ENCODE measurements around the gene CTSZ. TPM values are rescaled to one million over a fixed set of nuclear protein-coding genes. Genes with fewer than 3 reads are reported as not detected.

CTSZ gene
- total and polyA plus RNA-seq, 11 donors: 92.2 to 482 (median 130) TPM

DNA sequence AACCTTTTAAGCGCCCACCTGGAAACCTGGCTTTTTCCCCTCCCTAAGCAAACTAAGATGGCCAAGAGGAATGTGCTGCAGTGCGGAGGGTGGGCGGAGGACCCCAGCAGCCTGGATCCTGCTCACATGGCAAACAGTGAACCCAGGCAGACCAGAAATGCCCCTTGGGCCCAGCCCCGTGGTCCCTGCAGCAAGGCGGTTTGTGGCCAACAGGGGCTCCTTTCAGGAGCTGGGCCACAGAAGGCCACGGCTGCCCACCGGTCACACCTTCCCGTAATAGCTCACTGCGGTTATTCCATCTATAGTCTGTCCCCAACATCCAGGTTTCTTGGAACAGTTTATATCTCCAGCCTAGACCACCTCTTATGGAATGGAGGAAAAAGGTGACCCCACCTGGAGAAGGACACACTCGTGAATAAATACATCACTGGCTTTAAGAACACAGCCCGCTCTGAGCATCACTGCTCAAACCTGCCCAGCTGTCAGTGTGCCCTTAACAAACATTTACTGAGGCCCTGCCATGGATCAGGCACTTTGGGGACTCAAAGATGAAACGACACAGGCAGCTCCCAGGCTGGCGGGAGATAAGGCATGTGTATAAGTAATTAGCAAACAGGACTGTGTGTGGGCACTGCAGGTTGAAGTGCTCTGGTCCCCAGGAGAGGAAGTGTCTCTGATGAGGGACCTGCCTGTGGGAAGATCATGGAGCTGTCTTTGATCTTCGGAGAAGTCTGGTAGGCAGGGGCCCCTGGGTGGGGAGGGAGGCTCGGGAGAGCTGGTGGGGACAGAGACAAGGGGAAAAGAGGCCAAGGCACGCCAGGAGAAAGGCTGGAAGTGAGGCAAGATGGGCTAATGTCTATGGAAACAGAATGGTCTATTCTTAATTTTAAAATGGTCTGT is 9.0 kb upstream of the CTSZ start:
- intact Hi-C loops (cut with DNase I): loop anchor here in 1 of 10 donors (2.0 kb wide), 1 partner anchor 15 kb away; no protein-coding TSS in a partner anchor
- DNase-seq (no peak), ATAC-seq (no peak)
- H3K27me3 ChIP-seq: no peaks in the 10 kb centered on the region
- no peak for TF ChIP-seq POLR2A (IDR thresholded peaks at IDR 0.05)
- TF ChIP-seq, protein P1, sequence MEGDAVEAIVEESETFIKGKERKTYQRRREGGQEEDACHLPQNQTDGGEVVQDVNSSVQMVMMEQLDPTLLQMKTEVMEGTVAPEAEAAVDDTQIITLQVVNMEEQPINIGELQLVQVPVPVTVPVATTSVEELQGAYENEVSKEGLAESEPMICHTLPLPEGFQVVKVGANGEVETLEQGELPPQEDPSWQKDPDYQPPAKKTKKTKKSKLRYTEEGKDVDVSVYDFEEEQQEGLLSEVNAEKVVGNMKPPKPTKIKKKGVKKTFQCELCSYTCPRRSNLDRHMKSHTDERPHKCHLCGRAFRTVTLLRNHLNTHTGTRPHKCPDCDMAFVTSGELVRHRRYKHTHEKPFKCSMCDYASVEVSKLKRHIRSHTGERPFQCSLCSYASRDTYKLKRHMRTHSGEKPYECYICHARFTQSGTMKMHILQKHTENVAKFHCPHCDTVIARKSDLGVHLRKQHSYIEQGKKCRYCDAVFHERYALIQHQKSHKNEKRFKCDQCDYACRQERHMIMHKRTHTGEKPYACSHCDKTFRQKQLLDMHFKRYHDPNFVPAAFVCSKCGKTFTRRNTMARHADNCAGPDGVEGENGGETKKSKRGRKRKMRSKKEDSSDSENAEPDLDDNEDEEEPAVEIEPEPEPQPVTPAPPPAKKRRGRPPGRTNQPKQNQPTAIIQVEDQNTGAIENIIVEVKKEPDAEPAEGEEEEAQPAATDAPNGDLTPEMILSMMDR (IDR thresholded peaks at IDR 0.05): no peak
- no peaks in the 10 kb centered on the region for H3K9me3 ChIP-seq
- H3K4me3 ChIP-seq: no peak overlapping the region
- H3K27ac ChIP-seq: peak overlapping the region in 1 of 12 donors; percentile 29
- peaks cover 0 to 46% (median 22%) of the 10 kb centered on the region in 12 donors for H3K4me1 ChIP-seq
- WGBS, 4 donors: 80 to 85% (median 83%) methylated on average over 15 to 16 of the region's 16 CpGs
- peaks cover 0 to 7% (median 0%) of the 10 kb centered on the region in 9 donors for H3K36me3 ChIP-seq

DNA sequence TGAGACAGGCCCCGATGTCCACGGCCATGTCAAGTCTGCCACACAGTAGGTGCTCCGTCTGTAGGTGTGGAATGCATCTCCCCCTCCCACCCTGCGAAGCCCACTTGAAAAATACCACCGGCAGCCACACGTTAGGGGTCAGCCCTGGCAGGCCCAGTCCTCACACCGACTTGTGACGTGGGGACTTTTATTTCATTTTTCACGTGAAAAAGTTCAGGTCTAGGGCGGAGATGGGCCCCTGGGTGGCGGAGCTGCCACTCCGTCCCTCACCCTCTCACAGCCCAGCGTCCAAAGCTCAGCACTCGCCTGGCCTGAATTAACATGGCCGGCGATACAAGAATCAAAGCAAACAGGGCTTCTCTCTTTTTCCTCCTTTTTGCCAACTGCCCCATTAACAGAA is 8.4 kb upstream of the CTSZ start:
- no peak for ATAC-seq

DNA sequence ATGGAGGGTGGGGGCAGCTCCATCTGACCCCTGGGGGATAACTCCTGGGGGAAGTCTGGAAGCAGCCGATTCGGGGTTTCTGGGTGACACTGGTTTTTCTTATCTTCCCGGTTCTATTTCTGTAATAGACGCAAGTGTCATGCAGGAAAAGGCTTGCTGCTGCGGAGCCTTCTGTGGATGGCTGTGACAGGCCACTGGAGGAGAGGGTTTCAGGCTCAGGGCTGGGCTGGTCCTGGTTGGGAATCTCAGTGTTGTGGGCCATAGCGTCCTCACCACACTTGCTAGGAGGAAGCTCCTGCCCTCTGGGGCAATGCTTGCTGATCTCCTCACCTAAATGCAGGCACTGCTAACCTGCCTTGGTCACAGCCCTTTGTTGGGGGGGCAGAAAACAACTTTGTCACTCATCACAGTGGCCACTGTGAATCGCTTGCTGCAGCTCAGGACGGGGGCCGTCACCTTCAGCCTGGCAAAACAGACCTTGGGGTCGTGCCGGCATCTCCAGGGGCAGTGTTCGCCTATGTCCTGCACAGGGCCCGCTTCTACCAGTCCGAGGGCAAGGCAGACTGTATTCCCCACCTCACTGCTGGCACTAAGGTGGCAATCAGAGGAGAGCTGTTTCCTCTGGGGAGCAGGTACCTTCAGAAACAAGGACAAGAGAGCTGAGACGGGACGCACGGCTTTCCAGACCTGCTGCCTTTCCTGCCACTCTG is 7.8 kb upstream of the CTSZ start:
- DNase-seq: peak in 1 of 5 donors; percentile 46
- H3K9me3 ChIP-seq: no peaks in the 10 kb centered on the region
- H3K27ac ChIP-seq: peak overlapping the region in 6 of 12 donors; percentile 4 to 72 (median 32)
- intact Hi-C loops (cut with DNase I): no loop called here
- no peak overlapping the region for H3K4me3 ChIP-seq
- peaks cover 0 to 2% (median 0%) of the 10 kb centered on the region in 9 donors for H3K36me3 ChIP-seq
- TF ChIP-seq, protein P1 (IDR thresholded peaks at IDR 0.05): no peak
- no peak for TF ChIP-seq POLR2A (IDR thresholded peaks at IDR 0.05)
- H3K27me3 ChIP-seq: no peaks in the 10 kb centered on the region
- peak in 3 of 4 donors; percentile 22 to 62 (median 61) for ATAC-seq
- 63 to 72% (median 66%) methylated on average over 15 to 17 of the region's 17 CpGs for WGBS, 4 donors
- H3K4me1 ChIP-seq: peaks cover 0 to 58% (median 31%) of the 10 kb centered on the region in 12 donors

More for the DNA sequence above, 8.4 kb upstream of the CTSZ start:
- H3K9me3 ChIP-seq: no peaks in the 10 kb centered on the region
- no peak overlapping the region for H3K4me3 ChIP-seq
- H3K27ac ChIP-seq: peak overlapping the region in 2 of 12 donors; percentile 34 to 72
- DNase-seq: no peak
- intact Hi-C loops (cut with DNase I): no loop called here
- WGBS, 4 donors: 90 to 94% (median 92%) methylated on average over 16 of the region's 16 CpGs
- H3K27me3 ChIP-seq: no peaks in the 10 kb centered on the region
- peaks cover 0 to 7% (median 0%) of the 10 kb centered on the region in 9 donors for H3K36me3 ChIP-seq
- TF ChIP-seq POLR2A (IDR thresholded peaks at IDR 0.05): no peak
- TF ChIP-seq, protein P1 (IDR thresholded peaks at IDR 0.05): no peak
- H3K4me1 ChIP-seq: peaks cover 0 to 52% (median 28%) of the 10 kb centered on the region in 12 donors

Measured in heart left ventricle (tissue), 16 donors.